Measurements from ENCODE around the gene KCNK2.
"Not testable (repeated sequence)": the region's sequence is repeated elsewhere in the genome, so short reads cannot be mapped to it uniquely, and the experiment has no call there.

The KCNK2 gene

GRCh38 chr1:215156232-215156631 is 73.7 kb downstream of the KCNK2 start:
- no peak for DNase-seq

DNA sequence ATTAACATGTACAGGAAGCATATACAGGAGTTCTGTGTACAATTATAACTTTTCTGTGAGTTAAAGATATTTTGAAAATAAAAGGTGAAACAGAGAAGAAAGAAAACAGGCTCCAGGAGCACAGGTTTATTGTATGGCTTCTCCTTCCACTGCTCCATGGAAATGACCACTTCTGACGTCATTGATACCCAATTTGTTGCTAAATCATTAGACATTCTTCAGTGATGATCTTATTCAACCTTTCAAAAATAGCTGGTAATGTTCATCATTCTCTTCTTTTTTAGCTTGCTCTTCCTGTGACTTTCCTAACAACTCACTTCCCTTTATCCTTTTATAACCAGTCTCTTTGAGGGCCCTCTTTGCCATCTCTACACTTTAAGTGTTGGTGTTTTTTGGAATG is 77.8 kb downstream of the KCNK2 start:
- no peak for DNase-seq

- not testable (repeated sequence) for DNase-seq
Measured at GRCh38 chr1:215163144-215163543, 80.6 kb downstream of the KCNK2 start.

- no peak for DNase-seq
Measured at GRCh38 chr1:215166886-215167285, 84.3 kb downstream of the KCNK2 start.

GRCh38 chr1:215181518-215181917 is 99.0 kb downstream of the KCNK2 start:
- DNase-seq: no peak

DNA sequence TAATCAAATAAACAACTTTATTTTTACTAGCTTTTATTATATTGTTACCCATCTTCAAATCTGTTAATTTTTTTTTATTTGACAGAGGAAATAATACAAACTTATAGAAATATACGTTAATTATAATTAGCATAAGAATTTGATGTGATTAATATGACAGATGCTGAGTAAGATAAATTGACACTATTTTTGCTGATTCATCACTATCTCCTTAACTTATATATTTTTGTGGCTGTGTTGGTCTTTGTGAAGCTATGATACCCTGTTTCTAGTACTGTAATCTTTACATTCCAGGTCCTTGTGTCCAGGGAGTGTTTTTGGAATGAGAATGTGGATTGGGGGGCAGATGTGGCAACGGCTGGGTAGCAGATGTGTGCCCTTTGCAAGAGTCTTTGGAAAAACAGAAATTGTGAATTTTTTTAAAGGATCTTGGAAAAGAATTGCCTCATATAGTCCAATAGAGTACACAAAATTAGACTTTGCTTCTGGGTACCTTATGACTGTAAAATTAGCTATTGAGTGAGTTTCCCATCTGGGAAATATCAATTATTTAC is 102.6 kb downstream of the KCNK2 start:
- DNase-seq: no peak

DNA sequence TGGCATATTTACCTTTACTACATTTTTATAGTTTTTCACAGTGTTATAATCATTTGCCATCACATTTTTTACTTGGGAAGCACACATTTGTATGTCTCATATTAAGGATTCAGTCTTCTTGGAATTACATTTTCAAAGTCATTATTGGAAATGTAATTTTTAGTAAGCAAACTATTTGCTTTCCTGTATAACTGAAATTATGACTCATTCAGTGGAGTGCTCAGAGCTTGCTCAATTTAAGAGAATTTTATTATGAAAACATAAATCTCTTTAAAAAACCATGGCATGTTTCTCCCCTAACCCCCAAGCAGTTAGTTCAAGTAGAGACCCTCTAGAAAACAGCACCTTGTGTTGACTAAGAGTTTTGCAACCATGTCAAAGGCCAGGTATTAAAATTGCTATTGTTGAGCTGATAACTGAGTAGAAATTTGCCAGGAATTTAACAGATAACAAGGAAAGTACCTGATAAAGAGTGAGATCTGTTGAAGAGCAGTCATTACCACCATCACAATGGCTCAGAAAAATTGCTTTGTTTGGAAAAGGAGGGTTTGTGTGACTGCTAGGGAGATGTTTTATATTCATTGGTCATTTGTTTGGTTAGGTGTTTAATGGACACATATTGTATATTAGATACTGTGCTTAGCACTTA is 105.9 kb downstream of the KCNK2 start:
- no peak for DNase-seq

- no peak for DNase-seq
Measured at GRCh38 chr1:215192306-215192705, 109.8 kb downstream of the KCNK2 start.

GRCh38 chr1:215198021-215198420 is 115.5 kb downstream of the KCNK2 start:
- no peak for DNase-seq

DNA sequence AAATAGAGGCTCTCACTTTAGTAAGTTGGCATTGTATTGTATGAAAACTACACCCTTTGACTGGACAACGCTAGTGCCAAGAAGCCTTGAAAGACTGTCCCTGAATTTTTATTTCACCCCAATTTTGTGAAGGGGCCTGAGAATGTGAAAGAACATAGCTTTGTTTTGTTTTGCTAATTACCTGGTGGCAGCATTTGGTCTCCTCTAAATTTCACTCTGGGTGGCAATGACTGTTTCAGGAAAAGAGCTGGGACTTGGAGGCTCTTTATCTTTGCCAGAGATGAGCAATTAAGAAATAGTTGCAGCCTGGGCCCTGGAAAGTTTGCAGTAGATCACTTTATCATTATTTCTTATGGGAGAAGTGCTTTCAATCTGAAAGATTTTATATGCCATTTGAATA is 117.6 kb downstream of the KCNK2 start:
- no peak for DNase-seq

DNA sequence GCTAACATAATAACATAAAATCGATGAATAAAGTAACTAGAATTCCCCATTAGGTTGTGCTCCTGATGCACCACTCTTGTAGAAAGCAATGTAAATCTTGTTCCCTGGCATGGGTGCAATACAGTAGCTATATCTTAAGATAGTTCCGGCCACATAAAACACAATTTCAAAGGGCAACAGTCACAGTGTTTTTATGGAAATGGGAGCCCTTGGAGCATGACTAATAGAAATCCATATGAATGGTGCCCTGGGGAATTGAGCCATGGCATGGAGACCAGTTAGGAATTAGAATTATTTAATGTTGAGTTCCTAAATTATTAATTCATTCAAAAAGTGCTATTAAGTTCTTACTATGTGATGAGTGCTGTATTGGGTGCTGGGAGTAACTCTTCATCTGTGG is 118.7 kb downstream of the KCNK2 start:
- no peak for DNase-seq

DNA sequence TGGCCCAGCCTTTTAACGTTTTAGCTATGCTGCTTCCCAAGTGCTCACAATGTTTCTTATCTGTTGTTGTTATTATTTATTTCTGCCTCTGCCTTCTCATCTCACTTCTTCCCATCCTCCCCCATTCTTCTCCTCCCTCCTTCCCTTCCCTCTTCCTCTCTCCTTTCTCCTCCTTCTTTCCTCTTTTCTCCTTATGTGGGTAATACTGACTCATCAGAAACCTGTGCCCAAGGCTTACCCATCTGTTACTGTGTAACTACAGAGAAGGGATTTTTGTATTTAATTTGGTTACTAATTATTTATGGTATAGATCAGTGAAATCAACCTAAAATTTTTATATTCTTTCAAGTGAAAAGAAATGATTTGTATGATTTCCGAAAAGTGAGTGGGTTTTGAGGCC is 120.3 kb downstream of the KCNK2 start:
- no peak for DNase-seq

DNA sequence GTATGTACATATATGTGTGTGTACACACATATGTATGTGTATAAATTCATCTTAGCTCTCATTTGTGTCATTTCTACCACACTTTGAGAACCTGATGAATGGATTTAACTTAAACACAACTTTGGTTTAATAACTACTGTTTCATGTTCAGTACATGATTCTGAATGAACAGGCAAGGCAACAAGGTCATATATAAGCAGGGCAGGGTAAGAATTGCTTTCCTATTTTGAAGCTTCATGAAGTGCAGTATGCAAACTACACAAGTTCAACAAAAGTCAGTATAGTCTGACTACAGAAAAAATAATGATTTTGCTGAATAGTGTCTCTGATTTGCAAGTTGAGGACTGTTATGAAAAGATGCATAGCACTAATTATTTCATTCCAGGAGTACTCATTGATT is 127.6 kb downstream of the KCNK2 start:
- no peak for DNase-seq

DNA sequence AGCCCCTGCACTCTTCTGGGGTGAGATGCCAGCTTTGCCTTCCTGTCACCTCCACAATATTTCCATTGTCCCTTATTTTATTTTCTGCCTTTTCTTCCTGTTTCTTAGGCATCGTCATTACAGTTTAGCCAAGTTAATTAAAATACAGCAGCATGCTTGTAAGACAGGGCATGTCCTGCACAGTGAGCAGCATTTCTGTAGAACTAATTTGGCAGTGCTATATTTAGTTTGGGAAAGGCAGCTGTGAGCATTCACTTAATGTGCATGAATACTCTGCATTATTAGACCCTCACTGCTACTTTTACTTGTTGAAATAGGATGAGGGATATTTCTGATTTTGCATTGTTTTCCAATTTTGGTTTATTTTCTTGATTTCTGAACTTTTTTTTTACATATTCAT is 133.3 kb downstream of the KCNK2 start:
- no peak for DNase-seq

DNA sequence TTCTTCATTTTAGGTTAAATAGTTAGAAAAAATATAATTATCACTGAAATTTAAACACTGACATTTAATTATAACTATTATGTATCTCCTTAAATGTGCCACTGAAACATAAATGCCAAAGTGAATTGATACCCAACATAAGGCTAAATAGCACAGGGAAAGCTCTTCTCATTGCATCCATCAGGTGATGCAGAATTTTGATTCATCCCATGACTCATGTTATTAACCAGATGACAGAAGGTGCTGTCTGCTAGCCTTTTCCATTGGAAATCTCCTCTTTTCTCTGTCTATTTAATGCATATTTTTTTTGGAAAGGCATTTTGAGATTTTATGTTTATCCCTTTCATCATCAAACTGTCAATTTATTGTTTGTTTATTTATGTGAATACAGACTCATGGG is 136.8 kb downstream of the KCNK2 start:
- no peak for DNase-seq

DNA sequence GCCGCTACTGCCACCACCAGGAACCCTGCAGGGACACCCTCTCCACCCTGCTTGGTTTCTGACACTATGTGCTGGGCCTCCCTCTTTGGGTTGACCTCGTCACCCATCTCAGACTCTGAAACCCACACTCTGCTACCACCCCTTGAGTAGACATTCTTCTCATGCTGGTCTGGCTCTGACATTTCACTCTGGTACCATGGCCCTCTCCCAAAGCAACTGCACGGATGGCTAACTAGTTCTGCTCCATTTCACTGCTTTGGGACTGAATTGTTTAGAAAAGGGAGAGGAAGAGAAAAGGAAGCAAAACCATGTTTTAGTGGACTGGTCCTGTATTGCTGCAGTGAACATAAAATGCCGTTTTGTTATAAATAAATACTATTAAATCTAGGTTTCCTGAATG is 137.8 kb downstream of the KCNK2 start:
- DNase-seq: no peak

GRCh38 chr1:215226757-215227156 is 144.2 kb downstream of the KCNK2 start:
- DNase-seq: no peak

- no peak for DNase-seq
Measured at GRCh38 chr1:215228193-215228592, 145.7 kb downstream of the KCNK2 start.

DNA sequence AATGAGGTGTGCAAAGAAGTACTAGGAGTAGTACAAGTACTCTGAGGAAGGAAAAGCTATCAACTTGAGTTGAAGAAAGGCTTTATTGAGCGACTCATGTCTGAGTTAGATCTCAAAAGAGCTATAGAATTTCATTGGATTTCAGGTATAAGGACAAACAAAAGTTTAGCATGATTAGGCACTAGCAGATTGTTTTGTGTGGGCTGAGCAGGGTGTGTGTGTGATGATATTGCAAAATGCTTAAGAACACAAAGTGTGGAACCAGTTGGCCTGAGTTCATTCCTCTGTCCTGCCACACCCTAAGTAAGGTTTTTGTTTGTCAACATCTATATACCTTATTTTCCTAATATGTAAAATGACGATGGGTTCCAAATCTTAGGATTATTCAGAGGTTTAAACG is 158.9 kb downstream of the KCNK2 start:
- no peak for DNase-seq

GRCh38 chr1:215243345-215244054 is 161.0 kb downstream of the KCNK2 start:
- no peak for DNase-seq

DNA sequence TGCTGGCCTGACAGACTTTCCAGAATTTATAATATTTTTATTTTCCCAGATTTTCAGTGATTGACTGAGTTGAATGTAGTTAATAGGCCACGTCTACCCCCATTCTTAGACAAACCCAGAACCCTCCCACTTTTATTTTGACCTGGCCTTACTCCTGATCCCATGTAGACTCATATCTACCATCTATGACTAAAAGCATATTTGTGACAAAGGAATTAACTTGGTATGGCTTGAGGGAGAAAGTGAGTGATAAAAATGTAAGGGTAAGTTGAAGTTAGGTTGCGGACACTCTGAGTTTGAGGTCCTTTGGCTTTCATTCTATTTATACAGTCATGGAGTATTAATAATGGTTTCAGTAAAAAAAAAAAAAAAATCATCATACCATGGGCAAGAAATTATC is 168.4 kb downstream of the KCNK2 start:
- DNase-seq: no peak

DNA sequence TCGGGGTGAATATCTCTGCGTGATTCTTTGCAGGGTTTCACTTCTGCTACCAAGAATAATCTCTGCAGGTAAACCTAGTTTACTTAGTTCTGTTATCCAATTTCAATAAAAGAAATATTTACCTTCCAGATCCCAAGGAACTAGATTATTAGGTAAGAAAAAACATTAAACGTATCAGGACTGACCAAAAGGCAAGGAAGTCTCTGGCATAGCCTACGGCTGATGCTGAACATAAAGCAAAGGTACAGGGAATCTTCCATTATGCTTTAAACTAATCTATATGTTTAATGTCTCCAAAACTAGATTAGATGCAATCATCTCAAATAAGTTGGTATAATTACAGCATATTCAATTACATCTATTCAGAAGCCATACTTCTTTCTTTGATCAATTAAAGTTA is 168.9 kb downstream of the KCNK2 start:
- no peak for DNase-seq

DNA sequence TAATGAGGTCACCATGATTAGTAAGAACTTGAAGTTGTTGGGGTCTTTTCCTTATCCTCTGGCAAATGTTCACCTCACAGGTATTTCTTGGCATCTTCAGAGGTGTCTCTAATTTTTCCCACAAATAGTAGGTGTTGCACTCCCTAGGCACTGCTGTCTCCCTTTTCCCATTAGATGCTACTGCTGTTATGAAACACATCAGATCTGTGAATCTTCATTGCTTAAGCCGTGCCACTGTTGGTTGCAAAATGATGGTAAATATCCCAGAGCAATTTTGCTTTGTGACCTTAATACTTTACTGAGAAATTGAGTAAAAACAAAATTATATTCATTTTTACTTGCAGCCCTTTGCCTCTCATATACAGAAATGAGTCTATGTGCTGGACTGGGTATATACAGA is 169.6 kb downstream of the KCNK2 start:
- no peak for DNase-seq

GRCh38 chr1:215256936-215257679 is 174.6 kb downstream of the KCNK2 start:
- DNase-seq: no peak

Data from effector CD8-positive, alpha-beta T cell (primary cell).